ENCODE results near the gene CDCA7L. TPM values are rescaled to one million over a fixed set of nuclear protein-coding genes. Genes with fewer than 3 reads are reported as not detected.
A peak's percentile ranks its signal among the peaks of the same experiment; 100 is the strongest.

Gene CDCA7L
- total RNA-seq, 1 experiment from 2014 or later = 107 TPM

DNA sequence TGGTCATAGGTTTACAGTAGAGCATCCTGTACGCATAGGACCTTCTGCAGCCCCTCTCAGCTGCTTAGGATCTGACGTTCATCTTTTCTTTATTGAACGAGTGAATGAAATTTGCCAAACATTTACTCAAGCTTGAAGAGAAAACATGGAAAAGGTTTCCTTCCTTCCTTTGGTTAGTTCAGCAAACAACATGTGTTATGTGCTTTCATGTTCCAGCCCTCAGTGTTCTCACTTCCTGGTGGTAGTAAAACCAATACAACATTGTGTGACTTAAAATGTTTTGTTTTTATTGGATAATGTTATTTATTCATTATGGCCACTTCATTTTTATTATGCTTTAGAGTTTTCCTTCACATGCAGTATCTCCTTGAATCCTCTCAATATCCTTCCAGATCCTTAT lies 1.4 kb upstream of the CDCA7L start:
- Histone ChIP-seq H3K36me3 (ENCODE audit: control insufficient read depth in 1 of 2, insufficient read depth in 2 of 2, low read length in 2 of 2) (no peaks in the 10 kb centered on the region), H3K4me2 (ENCODE audit: low read length) (no peak overlapping the region), H3K27me3 (ENCODE audit: insufficient read depth, low read length) (no peaks in the 10 kb centered on the region), H4K20me1 (ENCODE audit: insufficient read depth) (no peaks in the 10 kb centered on the region), H3K79me2 (ENCODE audit: insufficient read depth, low read length) (peaks cover 32% of the 10 kb centered on the region), H3K4me3 (replicated peaks in 1 of 2; ENCODE audit: low read depth in 1 of 2, low read length in 2 of 2) (no peak overlapping the region), H2AFZ (ENCODE audit: low read depth, low read length, poor library complexity, severe bottlenecking) (peak overlapping the region; percentile 23), H3K4me1 (ENCODE audit: control insufficient read depth in 1 of 2, insufficient read depth in 2 of 2, low read length in 2 of 2) (peaks cover 12 to 19% of the 10 kb centered on the region in 2 experiments), H3K27ac (ENCODE audit: low read depth, low read length) (no peak overlapping the region), H3K9me2 (ENCODE audit: insufficient read depth) (no peaks in the 10 kb centered on the region), H3K9ac (ENCODE audit: low read length) (no peak overlapping the region), H3K9me3 (ENCODE audit: control insufficient read depth in 1 of 2, insufficient read depth in 1 of 2, low read depth in 1 of 2, low read length in 2 of 2) (no peaks in the 10 kb centered on the region)
- ATAC-seq (no peak), DNase-seq (ENCODE audit: low read depth, low spot score) (no peak)
- BruUV-seq (replicated peaks) = no TSS peak
- RAD21 ChIA-PET (ENCODE audit: low non-redundant PET in 1 of 2, low total read pairs in 2 of 2, uncharacterized antibody in 2 of 2, unreplicated experiment in 2 of 2) = no interaction called here
- CTCF ChIA-PET = no interaction called here
- no peak for TF ChIP-seq EZH2 (IDR thresholded peaks at IDR 0.05)
- no peak for TF ChIP-seq EZH2phosphoT487 (IDR thresholded peaks at IDR 0.05; ENCODE audit: borderline replicate concordance)
- TF ChIP-seq EGR1 (IDR thresholded peaks at IDR 0.05; ENCODE audit: low read depth) = no peak
- TF ChIP-seq, protein P1, sequence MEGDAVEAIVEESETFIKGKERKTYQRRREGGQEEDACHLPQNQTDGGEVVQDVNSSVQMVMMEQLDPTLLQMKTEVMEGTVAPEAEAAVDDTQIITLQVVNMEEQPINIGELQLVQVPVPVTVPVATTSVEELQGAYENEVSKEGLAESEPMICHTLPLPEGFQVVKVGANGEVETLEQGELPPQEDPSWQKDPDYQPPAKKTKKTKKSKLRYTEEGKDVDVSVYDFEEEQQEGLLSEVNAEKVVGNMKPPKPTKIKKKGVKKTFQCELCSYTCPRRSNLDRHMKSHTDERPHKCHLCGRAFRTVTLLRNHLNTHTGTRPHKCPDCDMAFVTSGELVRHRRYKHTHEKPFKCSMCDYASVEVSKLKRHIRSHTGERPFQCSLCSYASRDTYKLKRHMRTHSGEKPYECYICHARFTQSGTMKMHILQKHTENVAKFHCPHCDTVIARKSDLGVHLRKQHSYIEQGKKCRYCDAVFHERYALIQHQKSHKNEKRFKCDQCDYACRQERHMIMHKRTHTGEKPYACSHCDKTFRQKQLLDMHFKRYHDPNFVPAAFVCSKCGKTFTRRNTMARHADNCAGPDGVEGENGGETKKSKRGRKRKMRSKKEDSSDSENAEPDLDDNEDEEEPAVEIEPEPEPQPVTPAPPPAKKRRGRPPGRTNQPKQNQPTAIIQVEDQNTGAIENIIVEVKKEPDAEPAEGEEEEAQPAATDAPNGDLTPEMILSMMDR (IDR thresholded peaks at IDR 0.05 in 2 of 3, conservative IDR thresholded peaks at IDR 0.05 in 1 of 3; ENCODE audit: borderline replicate concordance in 1 of 3, insufficient read depth in 1 of 3, low read depth in 2 of 3, low read length in 2 of 3) = no peak
- TF ChIP-seq SP1 (IDR thresholded peaks at IDR 0.05; ENCODE audit: low read depth) = no peak
- TF ChIP-seq JUND (IDR thresholded peaks at IDR 0.05) = no peak
- TF ChIP-seq ZNF274 (IDR thresholded peaks at IDR 0.05; ENCODE audit: low read depth, low read length) = no peak
- TF ChIP-seq, protein P2, sequence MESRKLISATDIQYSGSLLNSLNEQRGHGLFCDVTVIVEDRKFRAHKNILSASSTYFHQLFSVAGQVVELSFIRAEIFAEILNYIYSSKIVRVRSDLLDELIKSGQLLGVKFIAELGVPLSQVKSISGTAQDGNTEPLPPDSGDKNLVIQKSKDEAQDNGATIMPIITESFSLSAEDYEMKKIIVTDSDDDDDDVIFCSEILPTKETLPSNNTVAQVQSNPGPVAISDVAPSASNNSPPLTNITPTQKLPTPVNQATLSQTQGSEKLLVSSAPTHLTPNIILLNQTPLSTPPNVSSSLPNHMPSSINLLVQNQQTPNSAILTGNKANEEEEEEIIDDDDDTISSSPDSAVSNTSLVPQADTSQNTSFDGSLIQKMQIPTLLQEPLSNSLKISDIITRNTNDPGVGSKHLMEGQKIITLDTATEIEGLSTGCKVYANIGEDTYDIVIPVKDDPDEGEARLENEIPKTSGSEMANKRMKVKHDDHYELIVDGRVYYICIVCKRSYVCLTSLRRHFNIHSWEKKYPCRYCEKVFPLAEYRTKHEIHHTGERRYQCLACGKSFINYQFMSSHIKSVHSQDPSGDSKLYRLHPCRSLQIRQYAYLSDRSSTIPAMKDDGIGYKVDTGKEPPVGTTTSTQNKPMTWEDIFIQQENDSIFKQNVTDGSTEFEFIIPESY (IDR thresholded peaks at IDR 0.05; ENCODE audit: extremely low read depth, insufficient replicate concordance, low read length) = no peak
- TF ChIP-seq TCF7L2 (IDR thresholded peaks at IDR 0.05; ENCODE audit: borderline replicate concordance, extremely low read depth, insufficient read depth, insufficient read length) = no peak
- TF ChIP-seq YY1 (IDR thresholded peaks at IDR 0.05; ENCODE audit: extremely low read depth, insufficient replicate concordance, low read depth, low read length) = no peak
- TF ChIP-seq POLR2AphosphoS5 (IDR thresholded peaks at IDR 0.05; ENCODE audit: low read depth, low read length) = no peak
- TF ChIP-seq ELF1 (IDR thresholded peaks at IDR 0.05; ENCODE audit: borderline replicate concordance, low read depth) = no peak
- no peak for TF ChIP-seq POLR2A (IDR thresholded peaks at IDR 0.05; ENCODE audit: borderline replicate concordance, extremely low read depth, insufficient read depth, insufficient read length)
- no peak for TF ChIP-seq SRF (IDR thresholded peaks at IDR 0.05; ENCODE audit: low read depth)
- TF ChIP-seq FOSL1 (IDR thresholded peaks at IDR 0.05; ENCODE audit: low read depth) = no peak
- intact Hi-C loops (cut with micrococcal nuclease) = no loop called here
- POLR2A ChIA-PET = no interaction called here
